ENCODE data around the gene CACNA2D1.
"Not testable (repeated sequence)": the region's sequence is repeated elsewhere in the genome, so short reads cannot be mapped to it uniquely, and the experiment has no call there.

CACNA2D1 gene

DNA sequence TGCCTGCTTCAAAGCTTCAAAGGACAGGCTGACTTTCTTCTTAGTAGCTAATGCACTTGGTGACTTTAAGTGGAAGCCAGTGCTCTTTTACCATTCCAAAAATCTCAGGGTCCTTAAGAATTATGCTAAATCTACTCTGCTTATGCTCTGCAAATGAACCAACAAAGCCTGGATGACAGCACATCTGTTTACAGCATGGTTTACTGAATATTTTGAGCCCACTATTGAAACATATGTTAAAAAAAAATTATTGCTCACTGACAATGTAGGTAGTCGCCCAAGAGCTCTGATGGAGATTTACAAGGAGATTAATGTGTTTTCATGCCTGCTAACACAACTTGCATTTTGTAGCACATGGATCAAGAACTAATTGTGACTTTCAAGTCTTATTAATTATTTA is 415.5 kb downstream of the CACNA2D1 start:
- H3K27ac ChIP-seq: no peak overlapping the region
- TF ChIP-seq, protein P1, sequence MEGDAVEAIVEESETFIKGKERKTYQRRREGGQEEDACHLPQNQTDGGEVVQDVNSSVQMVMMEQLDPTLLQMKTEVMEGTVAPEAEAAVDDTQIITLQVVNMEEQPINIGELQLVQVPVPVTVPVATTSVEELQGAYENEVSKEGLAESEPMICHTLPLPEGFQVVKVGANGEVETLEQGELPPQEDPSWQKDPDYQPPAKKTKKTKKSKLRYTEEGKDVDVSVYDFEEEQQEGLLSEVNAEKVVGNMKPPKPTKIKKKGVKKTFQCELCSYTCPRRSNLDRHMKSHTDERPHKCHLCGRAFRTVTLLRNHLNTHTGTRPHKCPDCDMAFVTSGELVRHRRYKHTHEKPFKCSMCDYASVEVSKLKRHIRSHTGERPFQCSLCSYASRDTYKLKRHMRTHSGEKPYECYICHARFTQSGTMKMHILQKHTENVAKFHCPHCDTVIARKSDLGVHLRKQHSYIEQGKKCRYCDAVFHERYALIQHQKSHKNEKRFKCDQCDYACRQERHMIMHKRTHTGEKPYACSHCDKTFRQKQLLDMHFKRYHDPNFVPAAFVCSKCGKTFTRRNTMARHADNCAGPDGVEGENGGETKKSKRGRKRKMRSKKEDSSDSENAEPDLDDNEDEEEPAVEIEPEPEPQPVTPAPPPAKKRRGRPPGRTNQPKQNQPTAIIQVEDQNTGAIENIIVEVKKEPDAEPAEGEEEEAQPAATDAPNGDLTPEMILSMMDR (IDR thresholded peaks at IDR 0.05): no peak
- H3K4me3 ChIP-seq: no peak overlapping the region
- DNase-seq (ENCODE audit: low spot score): no peak

DNA sequence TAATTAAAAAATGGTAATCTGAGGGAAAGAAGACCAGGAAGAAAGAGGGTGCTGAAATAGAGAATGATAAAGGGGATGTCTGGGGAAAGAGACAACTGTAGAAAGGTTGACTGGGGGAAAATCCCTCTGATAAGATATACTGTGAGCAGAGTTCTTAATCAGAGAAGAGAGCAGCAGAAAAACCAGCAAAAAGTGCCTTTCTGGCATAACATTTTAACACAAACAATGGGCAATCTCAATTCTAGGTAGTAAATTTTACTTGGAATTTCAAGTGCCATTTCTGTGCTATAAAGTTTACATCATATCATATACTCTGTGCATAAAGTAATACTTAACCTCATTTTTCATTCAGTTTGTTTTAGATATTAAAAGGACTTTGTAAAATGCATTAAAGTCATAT is 421.9 kb downstream of the CACNA2D1 start:
- Histone ChIP-seq H3K4me3 (no peak overlapping the region), H3K27ac (no peak overlapping the region)
- no peak for DNase-seq (ENCODE audit: low spot score)
- TF ChIP-seq, protein P1 (IDR thresholded peaks at IDR 0.05): no peak

DNA sequence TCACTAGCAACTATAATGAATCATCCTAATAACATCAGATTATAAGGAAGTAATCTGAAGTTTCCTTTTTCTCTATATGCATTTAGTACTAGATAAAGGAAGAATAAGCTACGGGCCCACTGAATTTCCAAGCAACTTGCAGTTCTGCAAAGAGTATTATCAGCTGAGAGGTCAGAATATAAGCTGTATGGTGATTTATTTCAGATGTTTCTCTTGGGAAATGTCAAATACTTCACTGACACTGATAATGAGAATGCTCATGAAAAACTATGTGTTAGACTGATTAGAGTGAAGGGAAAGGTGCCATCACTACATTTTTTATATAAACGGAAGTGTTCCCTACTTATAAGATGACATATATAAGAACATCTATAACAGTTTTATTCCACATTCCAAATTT is 422.5 kb downstream of the CACNA2D1 start:
- DNase-seq (ENCODE audit: low spot score): no peak
- Histone ChIP-seq H3K27ac (no peak overlapping the region), H3K4me3 (no peak overlapping the region)
- TF ChIP-seq, protein P1 (IDR thresholded peaks at IDR 0.05): no peak

DNA sequence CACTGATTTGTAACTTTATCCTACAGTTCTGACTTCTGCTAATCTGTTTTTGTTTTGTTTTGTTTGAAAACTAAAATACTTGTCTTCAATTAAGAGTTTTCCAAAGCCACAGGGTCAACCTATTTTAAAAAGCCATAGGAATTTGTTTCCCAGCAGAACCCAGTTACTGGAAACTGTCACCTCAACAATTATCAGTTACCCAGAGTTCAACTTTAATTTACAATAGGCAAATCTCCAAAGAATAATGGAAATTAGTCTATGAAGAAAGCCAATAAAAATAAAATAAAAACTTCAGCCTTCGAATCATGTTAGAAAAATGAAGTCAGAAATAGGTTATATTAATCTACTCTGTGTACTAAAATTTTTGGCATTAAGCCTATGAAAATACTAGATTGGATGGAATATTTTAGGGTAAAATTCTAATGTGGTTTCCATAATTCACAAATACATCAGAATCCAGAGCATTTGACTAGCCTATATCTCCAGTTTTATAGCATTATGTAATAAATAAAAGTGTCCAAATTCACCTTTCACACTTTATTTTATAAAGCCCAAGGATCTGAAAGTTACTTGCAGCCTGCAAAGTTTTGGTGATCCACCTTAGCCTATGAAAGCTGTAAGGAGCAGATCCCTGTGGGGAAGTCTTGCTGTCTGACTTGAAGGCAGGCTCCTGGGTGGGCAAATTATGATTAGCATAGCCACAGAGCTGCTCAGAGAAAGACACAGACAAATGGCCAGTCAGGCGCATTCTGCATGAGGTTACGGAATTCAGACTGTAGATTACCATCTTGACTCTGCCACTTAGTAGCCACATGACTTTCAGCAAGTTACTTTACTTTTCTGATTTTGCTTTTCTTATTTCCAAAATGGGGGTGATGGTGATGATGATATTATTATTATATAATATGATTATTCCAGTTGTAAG is 423.8 kb downstream of the CACNA2D1 start:
- TF ChIP-seq, protein P1 (IDR thresholded peaks at IDR 0.05): no peak
- Histone ChIP-seq H3K4me3 (no peak overlapping the region), H3K27ac (no peak overlapping the region)
- DNase-seq (ENCODE audit: low spot score): no peak

DNA sequence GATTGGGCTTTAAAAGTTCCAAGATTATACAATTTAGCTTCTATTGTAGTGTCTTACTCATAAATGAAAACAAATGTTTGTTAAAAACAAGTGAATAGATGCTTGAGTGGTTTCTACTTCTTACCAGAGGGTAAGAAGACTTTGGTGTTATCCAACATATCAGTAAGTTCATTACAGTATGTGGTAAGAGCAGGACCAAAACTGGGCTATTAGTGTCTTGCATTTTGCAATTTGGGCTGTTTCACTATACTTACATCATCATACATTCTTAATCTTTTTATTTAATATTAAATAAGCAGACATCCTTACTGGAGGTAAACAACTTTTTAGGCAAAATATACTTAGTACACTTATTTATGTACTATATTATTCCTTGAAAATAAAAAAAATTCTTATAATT is 425.4 kb downstream of the CACNA2D1 start:
- Histone ChIP-seq H3K4me3 (no peak overlapping the region), H3K27ac (no peak overlapping the region)
- no peak for DNase-seq (ENCODE audit: low spot score)
- TF ChIP-seq, protein P1 (IDR thresholded peaks at IDR 0.05): no peak

DNA sequence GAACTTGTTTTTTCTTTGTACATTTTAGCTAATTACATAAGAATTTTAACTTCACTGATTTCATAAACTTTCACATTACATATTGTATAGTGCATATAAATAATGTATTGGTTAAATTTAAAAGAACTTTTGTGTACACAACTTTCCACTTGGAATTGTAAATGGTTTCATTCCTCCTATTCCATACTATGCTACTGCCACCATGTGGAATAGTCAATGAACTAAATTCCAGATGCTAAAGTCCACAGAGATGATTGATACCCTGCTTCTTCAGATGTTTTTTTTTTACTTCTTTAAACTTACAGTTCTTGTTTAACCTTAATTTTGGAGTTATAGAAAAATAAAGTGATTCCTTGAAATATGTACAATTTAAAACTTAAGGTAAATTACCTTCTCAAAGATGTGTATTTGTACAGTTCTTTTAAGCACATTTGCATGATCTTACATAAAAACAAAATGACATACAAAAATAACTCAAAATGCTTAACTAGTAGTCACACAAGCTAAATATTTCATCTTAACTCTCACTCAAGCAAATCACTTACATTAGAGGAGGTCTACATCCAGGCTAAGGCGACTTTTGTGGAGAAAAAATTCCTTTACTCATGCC is 426.1 kb downstream of the CACNA2D1 start:
- DNase-seq (ENCODE audit: low spot score): no peak
- Histone ChIP-seq H3K4me3 (no peak overlapping the region), H3K27ac (no peak overlapping the region)
- TF ChIP-seq, protein P1 (IDR thresholded peaks at IDR 0.05): no peak

DNA sequence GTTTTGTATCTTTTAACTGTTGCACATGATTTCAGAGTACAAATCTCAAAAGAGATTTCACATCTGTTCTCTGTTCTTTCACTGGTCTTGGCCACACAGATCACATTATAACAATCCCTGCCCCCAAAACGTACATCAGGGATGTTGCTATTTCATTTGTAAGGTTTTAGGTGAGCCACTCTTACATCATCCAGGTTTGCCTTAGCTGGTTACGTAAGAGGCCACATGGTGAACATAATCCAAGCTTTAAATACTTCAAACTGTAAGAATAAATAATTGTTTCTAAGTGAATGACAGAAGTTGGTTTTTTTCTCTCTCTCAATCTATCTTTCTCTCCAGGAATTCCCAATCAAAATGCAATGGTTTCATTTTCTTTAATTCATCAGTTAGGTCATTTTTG is 427.8 kb downstream of the CACNA2D1 start:
- Histone ChIP-seq H3K27ac (no peak overlapping the region), H3K4me3 (no peak overlapping the region)
- no peak for DNase-seq (ENCODE audit: low spot score)
- TF ChIP-seq, protein P1 (IDR thresholded peaks at IDR 0.05): no peak

DNA sequence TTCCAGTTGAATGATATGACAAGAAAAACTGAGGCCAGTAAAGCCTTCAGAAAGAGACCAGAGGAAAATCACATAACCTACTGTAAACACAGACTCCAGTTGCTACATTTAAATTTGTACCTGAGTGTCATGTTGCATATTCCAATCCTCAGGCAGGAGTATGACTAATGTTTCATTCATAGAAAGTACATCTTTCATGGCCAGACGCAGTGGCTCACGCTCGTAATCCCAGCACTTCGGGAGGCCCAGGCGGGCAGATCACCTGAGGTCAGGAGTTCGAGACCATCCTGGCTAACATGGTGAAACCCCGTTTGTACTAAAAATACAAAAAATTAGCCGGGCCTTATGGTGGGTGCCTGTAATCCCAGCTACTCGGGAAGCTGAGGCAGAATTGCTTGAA is 429.0 kb downstream of the CACNA2D1 start:
- H3K4me3 ChIP-seq; DNase-seq (ENCODE audit: low spot score); H3K27ac ChIP-seq: not testable (repeated sequence)

Measured in coronary artery (tissue), 2 donors.